CD4-positive, alpha-beta T cell treated with Interleukin-15 for 1 hour (primary cell): ENCODE measurements around the gene APOA1.
"Not testable (repeated sequence)": the region's sequence is repeated elsewhere in the genome, so short reads cannot be mapped to it uniquely, and the experiment has no call there.

ENCODE experiments used
- DNase-seq: peaks from one replicate; pipeline ENCODE4 v3.0.0-alpha.2; 2020

Gene APOA1

DNA sequence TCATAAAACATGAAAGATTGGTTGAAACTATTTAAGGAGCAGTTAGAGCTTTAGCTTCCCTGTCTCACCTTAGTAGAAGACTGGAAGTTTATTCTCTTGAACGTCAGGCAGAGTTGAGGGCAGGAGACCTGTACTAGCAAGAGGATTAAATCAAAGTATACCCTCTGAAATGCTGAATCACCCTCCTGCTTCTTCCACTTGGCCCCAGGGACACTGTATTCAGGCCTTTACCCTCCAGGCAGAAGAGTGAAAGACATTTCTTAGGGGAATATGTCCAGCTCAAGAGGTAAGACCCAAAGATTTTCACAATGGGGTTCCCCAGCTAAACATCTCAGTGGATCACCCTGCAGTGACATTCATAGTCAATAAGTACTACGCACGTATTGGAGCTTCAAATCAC, 26.2 kb downstream of the APOA1 start:
- DNase-seq = no peak

DNA sequence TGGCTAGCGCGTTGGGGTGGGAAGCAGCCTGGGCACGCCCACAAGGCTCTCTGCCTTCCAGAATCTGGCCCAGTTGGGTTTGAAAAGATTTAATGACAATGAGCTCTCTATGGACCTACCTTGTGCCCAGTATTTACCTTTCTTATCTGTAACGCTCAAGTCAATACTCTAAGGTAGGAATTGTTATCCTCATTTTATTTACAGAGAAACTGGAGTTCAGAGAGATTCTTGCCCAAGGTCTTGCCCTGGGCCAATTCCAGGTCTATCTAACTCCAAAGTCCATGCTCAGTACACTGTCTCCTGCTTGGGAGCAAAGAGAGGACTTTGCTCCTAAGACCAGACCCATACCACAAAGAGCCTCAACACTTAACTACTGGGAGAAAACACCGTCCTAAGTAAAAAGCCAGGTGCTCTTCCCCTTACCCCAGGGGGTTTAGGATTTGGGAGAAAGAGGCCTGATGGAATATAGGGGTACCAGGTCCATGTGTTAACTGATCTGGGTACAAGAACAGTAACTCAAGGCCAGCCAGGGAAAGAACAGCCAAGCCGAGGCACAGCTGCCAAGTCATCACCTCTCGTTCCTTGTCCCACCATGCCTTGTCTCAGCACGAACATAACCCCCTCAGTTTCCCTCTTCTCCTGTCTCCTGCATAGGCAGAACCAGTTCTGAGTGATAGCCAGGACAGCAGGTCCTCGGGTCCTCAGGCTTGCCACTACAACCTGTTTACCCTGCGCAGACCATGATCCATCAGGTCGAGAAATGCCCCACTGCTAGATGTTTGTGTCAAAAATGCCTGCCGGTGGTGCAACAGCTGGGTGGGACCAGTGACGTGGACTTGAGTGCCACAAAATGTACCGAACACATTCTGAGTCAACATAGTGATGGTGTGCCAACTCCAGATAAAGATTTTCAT, 28.9 kb downstream of the APOA1 start:
- DNase-seq = no peak

DNA sequence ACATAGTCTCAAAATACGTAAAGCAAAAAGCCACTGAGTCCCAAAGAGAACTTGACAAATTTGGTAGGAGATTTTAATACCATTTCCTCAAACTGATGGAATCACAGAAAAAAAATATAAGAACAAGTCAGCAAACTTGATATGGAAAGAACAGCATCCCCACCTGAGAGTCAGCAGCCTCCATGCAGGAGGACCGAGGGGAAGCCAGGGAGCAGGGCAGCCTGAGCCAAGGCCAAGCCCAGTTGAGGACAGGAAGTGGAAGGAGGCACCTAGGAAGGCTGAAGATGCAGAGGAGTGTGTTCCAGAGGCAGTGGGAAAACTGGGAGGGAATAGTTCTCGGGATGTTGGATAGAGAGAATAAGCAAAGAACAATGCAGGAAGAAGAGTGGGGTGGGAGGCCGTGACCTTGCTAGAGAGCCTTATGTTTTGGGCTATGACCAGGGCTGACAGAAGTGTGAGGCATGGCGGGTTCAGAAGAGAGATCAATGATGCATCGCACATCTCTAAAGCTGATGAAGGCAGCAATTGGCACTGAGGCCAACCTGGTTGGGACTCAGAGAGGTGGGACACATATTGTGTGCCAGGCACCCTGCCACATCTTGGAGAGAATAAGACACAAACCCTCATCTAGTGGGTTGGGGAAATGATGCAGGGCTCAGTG, 29.7 kb downstream of the APOA1 start:
- no peak for DNase-seq

DNA sequence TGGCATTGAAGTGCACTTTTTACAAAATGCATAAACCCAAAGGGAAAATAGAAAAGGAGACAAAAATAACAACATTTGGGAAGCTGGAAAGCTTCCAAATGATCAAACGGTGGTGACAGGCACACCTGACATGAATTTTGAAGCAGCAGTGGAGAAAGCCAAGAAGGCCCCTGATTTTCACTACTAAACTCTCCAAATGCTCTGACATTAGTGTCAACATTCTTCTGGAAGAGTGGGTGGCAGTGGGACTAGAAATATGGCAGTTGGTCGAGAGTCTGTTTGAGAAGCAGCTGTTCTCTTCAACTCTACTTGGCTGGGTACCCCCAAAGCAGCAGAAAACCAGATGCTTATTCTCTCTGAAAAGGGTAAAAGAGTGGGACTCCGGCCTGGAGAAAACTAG, 33.4 kb downstream of the APOA1 start:
- no peak for DNase-seq

DNA sequence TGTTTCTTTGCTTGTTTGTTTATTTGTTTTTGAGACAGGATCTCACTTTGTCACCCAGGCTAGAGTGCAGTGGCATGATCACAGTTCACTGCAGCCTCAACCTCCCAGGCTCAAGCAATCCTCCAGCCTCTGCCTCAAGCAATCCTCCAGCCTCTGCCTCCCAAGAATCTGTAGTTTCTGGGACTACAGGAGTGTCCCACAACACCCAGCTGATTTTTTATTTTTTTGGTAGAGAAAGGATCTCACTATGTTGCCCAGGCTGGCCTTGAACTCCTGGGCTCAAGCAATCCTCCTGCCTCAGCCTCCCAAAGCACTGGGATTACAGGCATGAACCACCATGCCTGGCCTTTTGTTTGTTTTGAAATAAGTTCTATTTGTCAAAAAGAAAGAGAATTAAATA, 35.8 kb downstream of the APOA1 start:
- not testable (repeated sequence) for DNase-seq

DNA sequence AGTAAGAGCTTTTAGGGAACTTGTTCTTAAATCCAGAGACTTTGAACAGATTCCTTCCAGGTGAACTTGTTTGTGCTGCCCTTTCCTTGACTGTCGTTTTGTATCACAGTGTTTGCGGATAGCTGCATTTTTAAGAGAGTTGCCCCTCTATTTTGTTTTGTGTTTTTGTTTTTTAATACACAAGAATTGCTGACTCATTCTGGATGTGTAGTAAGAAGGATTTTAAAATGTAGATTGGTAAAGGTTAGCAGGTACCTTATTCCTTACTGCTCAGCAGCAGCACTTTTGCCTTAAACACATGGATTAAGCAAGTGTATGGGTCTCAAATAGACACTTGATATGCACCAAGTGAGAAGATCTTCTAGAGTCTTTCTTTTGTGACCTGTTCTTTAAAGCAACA, 36.8 kb downstream of the APOA1 start:
- DNase-seq = no peak

DNA sequence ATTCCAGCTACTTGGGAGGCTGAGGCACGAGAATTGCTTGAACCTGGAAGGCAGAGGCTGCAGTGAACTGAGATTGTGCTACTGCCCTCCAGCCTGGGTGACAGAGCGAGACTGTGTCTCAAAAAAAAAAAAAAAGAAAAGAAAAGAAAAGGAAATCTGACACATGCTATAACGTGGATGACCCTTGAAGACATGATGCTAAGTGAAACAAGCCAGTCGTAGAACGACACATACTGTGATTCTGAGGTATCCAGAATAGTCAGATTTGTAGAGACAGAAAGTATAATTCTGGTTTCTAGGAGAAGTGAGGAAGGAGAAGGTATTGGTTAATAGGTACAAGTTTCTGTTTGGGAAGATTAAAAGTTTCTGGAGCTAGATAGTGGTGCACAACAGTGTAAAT, 39.1 kb downstream of the APOA1 start:
- DNase-seq = no peak

DNA sequence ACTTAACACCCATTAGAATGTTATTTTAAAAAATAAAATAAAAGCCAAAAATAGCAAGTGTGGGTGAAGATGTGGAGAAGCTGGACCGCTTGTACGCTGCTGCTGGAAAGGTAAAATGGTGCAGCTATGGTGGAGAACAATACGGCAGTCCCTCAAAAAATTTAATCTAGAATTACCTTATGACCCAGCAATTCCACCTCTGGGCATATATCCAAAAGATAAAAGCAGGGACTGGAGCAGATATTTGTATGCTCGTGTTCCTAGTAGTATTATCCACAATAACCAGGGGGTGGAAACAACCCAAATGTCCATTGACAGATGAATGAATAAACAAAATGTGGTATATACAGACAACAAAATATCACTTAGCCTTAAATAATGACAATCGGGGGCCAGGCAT, 39.6 kb downstream of the APOA1 start:
- DNase-seq = no peak

DNA sequence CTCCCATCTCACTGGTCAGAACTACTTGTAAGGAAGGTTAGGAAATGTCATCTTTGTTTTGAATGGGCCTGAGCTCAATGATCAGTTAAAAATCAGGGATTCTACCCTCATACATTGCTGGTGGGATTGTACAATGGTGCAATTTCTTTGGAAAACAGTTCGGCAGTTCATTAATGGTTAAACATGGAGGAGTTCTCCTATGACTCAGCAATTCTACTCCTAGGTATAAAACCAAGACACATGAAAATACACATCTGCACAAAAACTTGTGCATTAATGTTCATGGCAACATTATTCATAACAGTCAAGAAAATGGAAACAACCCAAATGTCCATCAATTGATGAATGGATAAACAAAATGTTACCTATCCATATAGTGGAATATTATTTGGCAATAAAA, 40.9 kb downstream of the APOA1 start:
- DNase-seq = no peak

DNA sequence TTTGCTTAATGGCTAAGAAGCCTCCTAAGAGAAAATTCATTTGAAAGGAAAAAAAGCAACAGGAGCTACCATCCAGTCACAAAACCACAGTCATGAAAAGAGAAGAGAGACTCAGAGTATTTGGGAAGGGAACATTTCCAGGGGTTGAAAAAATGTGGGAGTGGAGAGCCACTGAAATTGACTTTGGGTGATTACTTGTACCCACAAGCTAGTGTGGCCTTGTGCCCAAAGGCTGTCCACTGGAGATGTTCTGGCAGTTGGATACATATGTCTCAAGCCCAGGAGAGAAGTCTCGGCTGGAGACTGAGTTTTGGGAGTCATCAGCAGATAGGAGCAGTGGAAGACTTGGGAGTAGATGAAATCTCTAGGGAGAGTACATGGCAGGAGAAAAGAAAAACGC, 42.6 kb downstream of the APOA1 start:
- no peak for DNase-seq

DNA sequence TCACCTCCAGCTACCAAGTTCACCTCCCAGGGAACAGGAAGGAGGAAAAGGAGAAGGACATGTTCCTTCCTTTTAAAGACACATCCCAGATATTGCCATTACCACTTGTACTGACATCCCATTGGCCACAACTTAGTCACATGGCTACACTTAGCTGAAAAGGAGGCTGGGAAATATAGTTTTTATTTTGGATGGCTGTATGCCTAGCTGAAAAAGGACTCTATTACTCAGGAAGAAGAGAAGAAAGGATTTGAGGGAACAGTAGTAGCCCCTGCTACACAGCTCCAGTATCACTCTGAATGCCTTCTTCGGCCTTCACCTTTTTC, 43.7 kb downstream of the APOA1 start:
- no peak for DNase-seq

DNA sequence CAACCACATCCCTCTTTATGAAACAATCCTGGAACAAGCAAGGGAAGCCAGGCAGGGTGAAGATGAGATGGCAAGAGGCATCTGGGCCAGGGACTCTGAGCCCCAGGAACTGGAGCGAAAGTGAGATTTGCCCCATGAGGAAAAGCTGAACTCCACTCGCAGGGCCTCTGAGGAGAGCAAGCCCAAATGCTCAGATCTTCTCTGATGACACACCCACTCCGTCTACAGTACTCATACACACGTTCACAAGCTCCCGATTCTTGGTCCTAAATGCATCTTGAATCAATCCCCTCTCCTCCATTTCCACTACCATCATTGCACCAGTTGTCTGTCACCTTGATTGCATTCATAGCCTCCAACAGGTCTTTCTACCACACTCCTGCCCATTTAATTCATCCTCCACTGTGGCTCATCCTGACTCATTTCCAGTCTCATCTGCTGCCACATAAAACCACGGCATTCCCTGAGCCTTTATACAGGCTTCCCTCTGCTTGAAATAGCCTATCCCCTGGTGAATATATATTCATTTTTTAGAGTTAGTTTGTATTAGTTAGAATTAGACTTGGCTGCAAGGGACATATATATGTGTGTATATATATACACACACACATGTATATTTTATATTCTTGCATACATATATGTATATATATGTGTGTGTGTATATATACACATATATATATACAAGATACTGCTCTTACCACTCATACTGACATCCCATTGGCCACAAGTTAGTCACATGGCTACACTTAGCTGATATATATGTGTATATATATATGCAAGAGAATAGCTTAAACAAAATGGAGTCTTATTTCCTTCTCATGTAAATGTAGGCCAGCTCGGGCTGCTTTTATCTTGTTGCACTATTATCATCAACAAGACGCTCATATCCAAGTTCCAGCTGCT, 44.3 kb downstream of the APOA1 start:
- DNase-seq = no peak

DNA sequence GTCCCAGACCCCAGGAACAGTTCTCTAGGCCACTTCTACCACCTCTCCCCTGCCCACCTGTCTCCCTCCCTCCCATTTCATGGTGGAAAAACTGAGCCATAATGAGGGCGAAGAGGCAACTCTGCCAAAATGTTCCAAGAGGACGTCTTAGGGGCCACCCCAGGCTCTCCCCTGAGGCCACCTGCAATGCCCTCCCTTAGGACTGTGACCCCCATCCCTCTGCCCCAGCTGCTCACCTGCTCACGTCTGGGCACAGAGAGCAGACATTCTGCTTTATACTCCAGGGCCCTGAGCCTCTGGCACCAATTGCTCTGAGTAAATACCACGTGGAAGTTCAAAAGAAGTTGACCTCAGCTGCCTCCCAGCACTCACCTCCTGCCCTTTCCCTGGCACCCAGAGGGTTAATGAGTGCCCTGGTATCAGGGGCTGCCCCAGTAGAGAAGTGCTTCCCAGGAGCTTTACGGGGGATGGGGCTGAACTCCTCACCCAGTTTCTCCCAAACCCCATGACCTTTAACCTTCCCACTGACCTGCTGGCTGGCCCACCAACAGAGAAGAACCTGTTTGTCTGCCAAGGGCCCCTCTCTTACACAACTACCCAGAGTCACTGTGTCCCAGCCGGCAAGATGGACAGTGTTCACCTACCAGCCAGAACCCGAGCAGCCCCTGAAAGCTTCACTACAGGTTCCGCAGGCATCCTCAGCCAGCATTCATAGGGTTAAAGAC, 45.1 kb downstream of the APOA1 start:
- DNase-seq = no peak

DNA sequence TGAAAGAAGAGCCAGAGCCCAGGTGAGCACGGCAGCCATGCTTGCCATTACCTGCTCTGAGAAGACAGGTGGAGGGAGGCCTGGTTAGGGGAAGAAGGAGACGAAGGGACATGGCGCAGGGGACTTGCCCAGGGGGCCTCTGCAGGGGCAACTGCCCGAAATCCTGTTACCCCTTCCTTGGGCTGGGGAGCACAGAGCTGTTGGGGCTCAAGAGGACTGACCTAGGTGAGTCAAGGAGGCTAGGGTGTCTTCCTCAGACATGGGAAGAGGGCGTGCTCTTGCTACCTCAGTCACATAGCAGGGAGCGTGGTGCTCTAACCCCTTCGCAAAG, 45.6 kb downstream of the APOA1 start, which contains the start of gene APOA5:
APOA5 (minus strand) TSS at position 67 of the 331 bp plus-strand sequence; CDS start at position 48, 19 bp downstream.
- DNase-seq = no peak

DNA sequence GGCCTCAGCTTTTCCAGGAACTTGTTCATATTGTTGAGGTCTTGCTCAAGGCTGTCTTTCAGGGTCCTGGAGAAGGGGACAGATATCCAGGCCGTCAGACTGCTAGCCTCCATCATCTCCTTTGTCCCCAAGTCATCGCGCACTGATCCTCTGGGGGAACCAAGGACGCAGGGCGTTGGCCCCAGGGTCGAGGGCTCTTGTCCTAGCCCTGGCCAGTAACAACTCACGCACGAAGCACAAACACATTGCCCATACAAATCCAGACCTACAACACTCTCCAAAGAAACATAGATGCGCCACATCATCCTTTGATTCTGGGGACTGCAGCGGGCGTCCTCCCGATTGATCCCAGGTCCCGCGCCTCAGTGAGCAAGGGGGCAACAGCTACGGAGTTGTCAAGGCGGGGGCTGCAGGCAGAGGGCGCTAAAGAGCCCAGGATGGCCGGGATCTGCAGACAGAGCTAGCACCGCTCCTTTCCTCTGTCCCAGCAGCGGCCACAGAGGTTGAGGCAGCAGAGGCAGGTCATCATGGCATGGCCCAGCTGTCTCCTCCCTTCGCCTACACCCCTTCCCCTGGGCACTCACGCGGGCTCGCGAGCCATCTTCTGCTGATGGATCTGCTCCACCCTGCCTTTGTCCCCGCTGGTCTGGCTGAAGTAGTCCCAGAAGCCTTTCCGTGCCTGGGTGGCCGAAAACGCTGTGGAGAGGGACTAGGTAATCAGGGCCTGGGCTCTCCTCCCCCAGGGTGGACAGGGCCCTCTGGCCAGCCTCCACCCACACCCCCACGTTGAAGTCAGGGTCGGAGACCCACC, 46.2 kb downstream of the APOA1 start:
- peak; percentile 63 for DNase-seq

DNA sequence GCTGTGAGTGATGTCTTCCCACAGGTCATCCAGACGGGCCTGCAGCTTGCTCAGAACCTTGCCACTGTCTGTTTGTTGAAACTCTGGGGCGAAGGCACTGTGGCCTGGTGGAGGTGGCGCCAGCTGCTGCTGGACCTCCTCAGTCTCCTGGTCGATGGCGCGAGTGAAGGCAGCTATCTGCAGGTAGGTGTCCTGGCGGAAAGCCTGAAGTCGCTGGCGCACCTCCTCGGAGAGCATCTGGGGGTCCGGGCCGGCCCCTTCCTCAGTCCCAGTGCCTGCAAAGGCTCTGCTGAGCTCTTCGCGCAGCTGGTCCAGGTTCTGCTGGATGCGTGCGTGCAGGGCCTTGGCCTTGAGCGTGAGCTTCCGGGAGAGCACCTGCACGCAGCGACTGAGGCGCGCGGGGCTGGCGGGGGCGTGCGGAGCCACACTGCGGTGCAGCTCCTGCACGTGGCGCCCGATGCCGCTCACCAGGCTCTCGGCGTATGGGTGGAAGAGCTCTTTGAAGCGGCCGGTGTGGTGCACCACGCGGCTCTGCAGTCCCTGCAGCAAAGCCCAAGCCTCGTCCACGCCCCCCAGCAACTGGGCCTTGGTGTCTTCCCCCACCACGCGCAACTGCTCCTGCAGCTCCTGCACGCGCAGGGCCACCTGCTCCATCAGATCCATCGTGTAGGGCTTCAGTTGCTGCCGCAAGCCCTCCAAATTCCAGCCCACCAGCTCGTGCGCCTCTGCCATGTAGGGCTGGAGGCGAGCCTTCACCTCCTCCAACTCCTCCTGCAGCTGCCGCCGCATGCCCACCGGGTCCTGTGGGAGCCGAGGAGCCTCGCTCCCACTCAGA, 47.0 kb downstream of the APOA1 start:
- no peak for DNase-seq

DNA sequence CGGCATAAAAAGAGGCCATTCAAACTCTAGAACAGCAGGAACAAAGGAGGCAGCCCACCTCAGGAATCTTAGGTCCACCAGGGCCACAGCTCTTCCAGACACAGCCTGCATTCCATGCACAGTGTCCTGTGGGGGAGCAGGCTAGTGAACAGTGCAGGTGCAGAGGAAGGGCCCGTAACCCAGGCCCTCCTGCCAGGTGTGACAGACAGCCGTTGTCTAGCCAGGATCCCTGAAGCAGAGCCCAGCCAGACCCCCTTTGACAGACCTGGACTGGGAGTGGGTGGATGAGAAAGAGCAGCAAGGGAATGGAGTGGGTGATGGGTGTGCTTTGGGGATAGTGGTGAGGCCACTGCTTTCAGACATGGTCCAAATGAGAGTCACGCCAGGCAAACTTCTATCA, 48.4 kb downstream of the APOA1 start:
- no peak for DNase-seq

DNA sequence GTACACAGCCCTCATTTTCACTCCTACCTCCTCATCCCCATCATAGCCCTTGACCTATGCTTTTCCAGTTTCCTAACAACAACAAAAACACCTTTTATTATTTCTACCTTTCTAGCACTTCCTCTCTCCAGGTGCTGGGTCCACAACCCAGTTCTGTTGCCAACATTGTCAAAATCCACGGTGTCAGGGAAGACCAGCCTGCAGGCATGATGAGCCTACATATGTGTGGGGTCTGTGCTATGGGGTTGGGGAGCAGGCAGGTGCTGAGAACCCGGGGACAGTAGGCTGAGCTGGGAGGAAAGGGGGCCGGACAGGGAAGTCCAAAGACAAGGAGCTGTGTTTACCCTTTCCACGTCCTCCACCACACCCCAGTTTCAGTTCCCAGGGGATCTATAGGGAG, 48.9 kb downstream of the APOA1 start:
- no peak for DNase-seq

DNA sequence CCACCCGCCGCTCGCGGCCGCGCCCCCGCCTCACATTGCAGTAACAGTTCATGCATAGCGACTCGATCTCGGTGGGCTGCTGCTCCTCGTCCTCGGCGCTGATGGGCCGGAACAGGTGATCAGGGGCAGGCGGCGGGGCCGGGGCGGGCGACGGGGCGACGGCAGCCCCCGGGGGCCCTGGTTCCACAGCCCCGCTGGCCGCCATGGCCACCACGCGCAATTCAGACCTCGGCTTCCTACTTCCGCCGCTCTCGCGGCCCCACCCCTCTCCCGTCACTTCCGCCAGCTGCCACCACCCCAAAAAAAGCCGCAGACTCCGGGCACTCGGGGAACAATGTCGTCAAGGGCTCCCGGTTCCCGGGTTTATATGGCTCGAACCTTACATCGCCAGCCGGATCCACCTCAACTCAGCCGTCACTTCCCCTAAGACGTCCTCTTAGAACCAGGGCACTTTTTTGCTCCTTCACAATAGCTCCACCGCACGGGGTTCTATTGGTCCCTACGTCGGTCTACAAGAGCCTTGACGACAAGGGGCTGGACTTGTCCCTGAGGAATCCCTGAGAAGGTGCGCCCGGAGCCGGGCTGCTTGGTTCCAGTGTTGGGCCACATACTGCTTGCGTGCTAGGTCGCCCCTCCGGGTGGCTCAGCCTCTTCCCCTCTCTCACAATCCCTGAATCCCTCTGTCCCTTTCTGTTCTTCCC, 49.5 kb downstream of the APOA1 start, which contains the start of gene ZPR1:
ZPR1 (minus strand) TSS at position 238 of the 701 bp plus-strand sequence; CDS start at position 205, 33 bp downstream.
- DNase-seq = peak; percentile 85

DNA sequence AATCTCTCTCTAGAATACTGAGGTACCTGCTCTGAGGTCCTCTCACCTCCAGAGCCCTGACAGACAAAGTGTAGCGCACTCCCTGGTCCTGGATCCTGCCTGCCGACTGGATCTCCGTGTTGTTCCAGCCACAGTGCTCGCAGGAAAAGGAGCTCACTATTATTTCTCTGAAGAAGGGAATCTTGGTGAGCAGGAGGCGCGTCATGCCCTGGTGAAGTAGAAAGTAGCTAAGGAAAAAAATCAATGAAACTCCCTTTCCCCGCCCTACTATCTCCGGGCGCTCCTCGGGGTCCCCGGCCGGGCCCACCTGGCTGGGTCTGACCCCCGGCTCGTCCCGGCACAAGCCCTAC, 50.0 kb downstream of the APOA1 start:
- no peak for DNase-seq
